DMS153 treated with DMSO at 0.1 percent for 48 hours (cell line): ENCODE measurements around the gene CISD2.
"Not testable (repeated sequence)": the region's sequence is repeated elsewhere in the genome, so short reads cannot be mapped to it uniquely, and the experiment has no call there.

Source experiments
- DNase-seq: peaks from one replicate; lab custom pipeline; 2025; ENCODE audit not compliant: unreplicated experiment; lab: John Stamatoyannopoulos, UW

Gene CISD2

GRCh38 chr4:102849579-102850104 is 19.1 kb upstream of the CISD2 start:
- no peak for DNase-seq

GRCh38 chr4:102850370-102850769 is 18.4 kb upstream of the CISD2 start:
- DNase-seq, result no peak

- DNase-seq, result no peak
Measured at GRCh38 chr4:102858828-102859464, 9.8 kb upstream of the CISD2 start.

GRCh38 chr4:102860611-102861324 is 8.0 kb upstream of the CISD2 start:
- DNase-seq, result no peak

- DNase-seq, result no peak
Measured at GRCh38 chr4:102862016-102862415, 6.8 kb upstream of the CISD2 start.

- DNase-seq, result no peak
Measured at GRCh38 chr4:102862747-102863146, 6.0 kb upstream of the CISD2 start.

GRCh38 chr4:102865327-102865726 is 3.5 kb upstream of the CISD2 start:
- DNase-seq, result not testable (repeated sequence)

GRCh38 chr4:102867278-102868152 is 1.3 kb upstream of the CISD2 start:
- no peak for DNase-seq

GRCh38 chr4:102868153-102868780 is 525 bp upstream of the CISD2 start:
- DNase-seq, result no peak

GRCh38 chr4:102869569-102870197 is 891 bp downstream of the CISD2 start:
- DNase-seq, result peak; percentile 78

GRCh38 chr4:102871772-102872171 is 3.0 kb downstream of the CISD2 start:
- no peak for DNase-seq

GRCh38 chr4:102877477-102878106 is 8.8 kb downstream of the CISD2 start:
- DNase-seq, result not testable (repeated sequence)

- not testable (repeated sequence) for DNase-seq
Measured at GRCh38 chr4:102878349-102878748, 9.6 kb downstream of the CISD2 start.

- DNase-seq, result no peak
Measured at GRCh38 chr4:102878901-102879300, 10.1 kb downstream of the CISD2 start.

- no peak for DNase-seq
Measured at GRCh38 chr4:102881343-102881742, 12.6 kb downstream of the CISD2 start.

- no peak for DNase-seq
Measured at GRCh38 chr4:102883278-102883677, 14.5 kb downstream of the CISD2 start.

GRCh38 chr4:102888570-102888969 is 19.8 kb downstream of the CISD2 start:
- not testable (repeated sequence) for DNase-seq

- not testable (repeated sequence) for DNase-seq
Measured at GRCh38 chr4:102889866-102890265, 21.1 kb downstream of the CISD2 start.

GRCh38 chr4:102896547-102896946 is 27.8 kb downstream of the CISD2 start:
- DNase-seq, result not testable (repeated sequence)

- not testable (repeated sequence) for DNase-seq
Measured at GRCh38 chr4:102897610-102898009, 28.8 kb downstream of the CISD2 start.
